Neural progenitor cell (in vitro differentiated cells): ENCODE measurements around the gene SH2D2A. TPM values are rescaled to one million over a fixed set of nuclear protein-coding genes. Genes with fewer than 3 reads are reported as not detected.

Experiments
- DNase-seq: peaks from one replicate; pipeline ENCODE4 v3.0.0-alpha.2; 2016; ENCODE audit warnings: low spot score
- H2AFZ ChIP-seq: fragments of 200-600 bp; sonication (generic); replicated peaks from 2 replicates; pipeline ENCODE4 v1.6.1; 2016; ENCODE audit warnings: antibody characterized with exemption
- H3F3A ChIP-seq: fragments of 200-600 bp; sonication (generic); 2 replicates; pipeline ENCODE4 v1.6.1; 2016; ENCODE audit warnings: antibody characterized with exemption, low read depth
- H3K27ac ChIP-seq: fragments of 200-600 bp; sonication (generic); 2 replicates; pipeline ENCODE4 v1.5.1; 2016; ENCODE audit warnings: mild to moderate bottlenecking
- H3K27me3 ChIP-seq: fragments of 200-600 bp; sonication (generic); 2 replicates; pipeline ENCODE4 v1.6.1; 2016; ENCODE audit warnings: mild to moderate bottlenecking, moderate library complexity
- H3K36me3 ChIP-seq: fragments of 200-600 bp; sonication (generic); 2 replicates; pipeline ENCODE4 v1.5.1; 2016
- H3K4me1 ChIP-seq: fragments of 200-600 bp; sonication (generic); 2 replicates; pipeline ENCODE4 v1.6.1; 2016; ENCODE audit warnings: mixed run types
- H3K4me2 ChIP-seq: fragments of 200-600 bp; sonication (generic); 2 replicates; pipeline ENCODE4 v1.6.1; 2016
- H3K4me3 ChIP-seq: fragments of 200-600 bp; sonication (generic); 2 replicates; pipeline ENCODE4 v1.5.1; 2016
- H3K79me2 ChIP-seq: fragments of 200-600 bp; sonication (generic); 2 replicates; pipeline ENCODE4 v1.6.1; 2016; ENCODE audit warnings: low read depth
- H3K9ac ChIP-seq: fragments of 200-600 bp; sonication (generic); 2 replicates; pipeline ENCODE4 v1.6.1; 2016
- H3K9me3 ChIP-seq: fragments of 200-600 bp; sonication (generic); 2 replicates; pipeline ENCODE4 v1.5.1; 2016; ENCODE audit warnings: low read depth
- H4K20me1 ChIP-seq: fragments of 200-600 bp; sonication (generic); 2 replicates; pipeline ENCODE4 v1.6.1; 2016; ENCODE audit warnings: low read depth
- H3K27ac Mint-ChIP-seq: 3 replicates; pipeline ENCODE4 v1.8.0; 2021; ENCODE audit warnings: mixed read lengths
- H3K27me3 Mint-ChIP-seq: 2 replicates; pipeline ENCODE4 v1.8.0; 2022; ENCODE audit warnings: low read depth, mild to moderate bottlenecking, inconsistent platforms, moderate library complexity, mixed read lengths; ENCODE audit not compliant: insufficient read depth
- H3K36me3 Mint-ChIP-seq: 3 replicates; pipeline ENCODE4 v1.8.0; 2021; ENCODE audit warnings: mixed read lengths
- H3K4me1 Mint-ChIP-seq: 3 replicates; pipeline ENCODE4 v1.8.0; 2021; ENCODE audit warnings: mixed read lengths
- H3K4me3 Mint-ChIP-seq: 3 replicates; pipeline ENCODE4 v1.8.0; 2021; ENCODE audit warnings: mild to moderate bottlenecking, moderate library complexity, mixed read lengths
- H3K9me3 Mint-ChIP-seq: 3 replicates; pipeline ENCODE4 v1.8.0; 2020; ENCODE audit warnings: mixed read lengths
- CTCF ChIP-seq: fragments of 200-600 bp; sonication (generic); IDR thresholded peaks from 2 replicates; pipeline ENCODE4 v1.5.1; 2017; ENCODE audit warnings: antibody characterized with exemption, mild to moderate bottlenecking
- EZH2 ChIP-seq: fragments of 200-600 bp; sonication (generic); IDR thresholded peaks from 2 replicates; pipeline ENCODE4 v1.6.1; 2017; ENCODE audit warnings: antibody characterized with exemption, mild to moderate bottlenecking, moderate library complexity
- EZH2phosphoT487 ChIP-seq: fragments of 200-600 bp; sonication (generic); IDR thresholded peaks from 2 replicates; pipeline ENCODE4 v1.6.1; 2017; ENCODE audit warnings: antibody characterized with exemption
- total RNA-seq: library from RNA; depleted of rRNA; stranded (reverse); fragments of >200 nt; gene quantifications from 2 replicates; pipeline ENCODE4 v1.2.3, GENCODE V29; 2015; ENCODE audit warnings: low replicate concordance

The SH2D2A gene
- total RNA-seq, 1 donor from 2014 or later = not detected

GRCh38 chr1:156767879-156768604, 48.6 kb downstream of the SH2D2A start:
- Mint-ChIP-seq H3K27ac (peak overlapping the region; percentile 8), H3K36me3 (peaks cover 15% of the 10 kb centered on the region)

GRCh38 chr1:156767101-156767878, 49.4 kb downstream of the SH2D2A start, which contains the start of gene PRCC:
Gene PRCC (plus strand): TSS chr1:156767535. CDS start chr1:156767772, 237 bp downstream.
- Histone ChIP-seq H3K27me3 (no peaks in the 10 kb centered on the region), H3F3A (peaks cover 9% of the 10 kb centered on the region), H2AFZ (peak within 1 kb of the TSS; percentile 53), H3K9ac (peak within 1 kb of the TSS; percentile 90), H3K9me3 (no peaks in the 10 kb centered on the region), H3K4me2 (peak within 1 kb of the TSS; percentile 100), H3K27ac (peak within 1 kb of the TSS; percentile 67), H3K4me1 (peaks cover 26% of the 10 kb centered on the region), H4K20me1 (peaks cover 43% of the 10 kb centered on the region), H3K36me3 (no peaks in the 10 kb centered on the region), H3K79me2 (peaks cover 59% of the 10 kb centered on the region), H3K4me3 (peak within 1 kb of the TSS; percentile 86)
- H3K27ac Mint-ChIP-seq = no peak within 1 kb of the TSS
- peaks cover 29% of the 10 kb centered on the region for H3K4me1 Mint-ChIP-seq
- H3K27me3 Mint-ChIP-seq = no peaks in the 10 kb centered on the region
- no peak within 1 kb of the TSS for H3K4me3 Mint-ChIP-seq
- H3K9me3 Mint-ChIP-seq = no peaks in the 10 kb centered on the region
- TF ChIP-seq EZH2phosphoT487 (no peak), EZH2 (peak; percentile 42), CTCF (peak; percentile 16)
- peaks cover 11% of the 10 kb centered on the region for H3K36me3 Mint-ChIP-seq
- DNase-seq = peak; percentile 99

More at GRCh38 chr1:156767879-156768604, 48.6 kb downstream of the SH2D2A start:
- no peaks in the 10 kb centered on the region for H3K27me3 ChIP-seq
- peak overlapping the region; percentile 90 for H3K9ac ChIP-seq
- H4K20me1 ChIP-seq = peaks cover 50% of the 10 kb centered on the region
- Mint-ChIP-seq H3K4me3 (no peak overlapping the region), H3K27me3 (no peaks in the 10 kb centered on the region), H3K9me3 (no peaks in the 10 kb centered on the region), H3K4me1 (peaks cover 34% of the 10 kb centered on the region)
- H3K9me3 ChIP-seq = no peaks in the 10 kb centered on the region
- no peaks in the 10 kb centered on the region for H3K36me3 ChIP-seq
- no peak overlapping the region for H2AFZ ChIP-seq
- peaks cover 66% of the 10 kb centered on the region for H3K79me2 ChIP-seq
- H3K4me1 ChIP-seq = peaks cover 26% of the 10 kb centered on the region
- peaks cover 9% of the 10 kb centered on the region for H3F3A ChIP-seq
- H3K27ac ChIP-seq = peak overlapping the region; percentile 67
- H3K4me3 ChIP-seq = peak overlapping the region; percentile 86
- peak; percentile 80 for DNase-seq
- TF ChIP-seq EZH2 = no peak
- no peak for TF ChIP-seq CTCF
- no peak for TF ChIP-seq EZH2phosphoT487
- peak overlapping the region; percentile 100 for H3K4me2 ChIP-seq

GRCh38 chr1:156766298-156767100, 50.1 kb downstream of the SH2D2A start:
- Mint-ChIP-seq H3K9me3 (no peaks in the 10 kb centered on the region), H3K4me1 (peaks cover 29% of the 10 kb centered on the region), H3K27me3 (no peaks in the 10 kb centered on the region), H3K36me3 (peaks cover 11% of the 10 kb centered on the region), H3K4me3 (no peak overlapping the region), H3K27ac (no peak overlapping the region)
- H2AFZ ChIP-seq = peak overlapping the region; percentile 53
- no peak for TF ChIP-seq EZH2
- peak overlapping the region; percentile 78 for H3K9ac ChIP-seq
- H3K4me3 ChIP-seq = peak overlapping the region; percentile 66
- peak overlapping the region; percentile 92 for H3K4me2 ChIP-seq
- no peaks in the 10 kb centered on the region for H3K27me3 ChIP-seq
- peaks cover 26% of the 10 kb centered on the region for H3K4me1 ChIP-seq
- DNase-seq = peak; percentile 39
- H3K27ac ChIP-seq = no peak overlapping the region
- no peaks in the 10 kb centered on the region for H3K9me3 ChIP-seq
- peaks cover 35% of the 10 kb centered on the region for H4K20me1 ChIP-seq
- peaks cover 9% of the 10 kb centered on the region for H3F3A ChIP-seq
- no peaks in the 10 kb centered on the region for H3K36me3 ChIP-seq
- H3K79me2 ChIP-seq = peaks cover 51% of the 10 kb centered on the region
